ENCODE measurements around the gene S100A9.

S100A9 gene

GRCh38 chr1:153358691-153358975 is 979 bp downstream of the S100A9 start:
- no peak overlapping the region for H3K4me3 ChIP-seq (ENCODE audit: low read length)

DNA sequence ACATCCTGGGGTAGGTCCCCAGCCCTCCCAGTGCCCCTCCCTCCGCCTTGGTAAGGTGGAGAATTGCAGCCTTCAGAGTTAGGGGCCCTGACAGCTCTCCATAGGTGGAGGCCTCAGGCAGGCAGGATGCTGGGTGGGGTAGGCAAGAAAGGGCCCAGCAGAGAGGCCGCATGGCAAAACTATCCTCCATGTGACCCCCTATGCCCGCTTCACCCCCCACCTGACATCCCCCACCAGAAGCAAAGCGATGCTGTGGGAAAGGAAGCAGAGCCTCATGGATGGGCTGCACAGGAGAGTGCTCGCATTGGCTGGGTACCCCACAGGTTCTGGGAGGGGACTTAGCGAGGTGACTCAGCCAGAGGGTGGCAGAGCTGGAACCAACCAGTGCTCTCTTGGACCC is 1.6 kb downstream of the S100A9 start:
- no peaks in the 10 kb centered on the region for H3K27me3 ChIP-seq (ENCODE audit: control insufficient read depth, low read length)
- H3F3A ChIP-seq (ENCODE audit: control insufficient read depth, insufficient read depth), result no peaks in the 10 kb centered on the region
- H3K9me2 ChIP-seq (replicated peaks; ENCODE audit: control insufficient read depth, low read length), result no peaks in the 10 kb centered on the region
- H4K20me1 ChIP-seq (ENCODE audit: control insufficient read depth, insufficient read depth, low read depth, low read length), result no peaks in the 10 kb centered on the region; the same call in 1 of the 2 replicates
- H3K27ac ChIP-seq (ENCODE audit: low read depth, low read length), result no peak overlapping the region
- H3K36me3 ChIP-seq (ENCODE audit: control insufficient read depth, low read length), result no peaks in the 10 kb centered on the region
- H3K4me1 ChIP-seq (ENCODE audit: control insufficient read depth, low read length), result no peaks in the 10 kb centered on the region
- no peak overlapping the region for H3K4me2 ChIP-seq (ENCODE audit: low read length)
- H3K79me2 ChIP-seq (ENCODE audit: control insufficient read depth, low read length), result no peaks in the 10 kb centered on the region
- TF ChIP-seq CTCF (IDR thresholded peaks at IDR 0.05; ENCODE audit: low read depth, low read length, poor library complexity, severe bottlenecking) (no peak), EZH2phosphoT487 (IDR thresholded peaks at IDR 0.05; ENCODE audit: borderline replicate concordance, low read length) (no peak)
- H3K4me3 ChIP-seq (ENCODE audit: low read length), result no peak overlapping the region
- H3K9me3 ChIP-seq (ENCODE audit: control insufficient read depth, insufficient read depth, low read length), result no peaks in the 10 kb centered on the region

More at GRCh38 chr1:153358691-153358975, 979 bp downstream of the S100A9 start:
- Histone ChIP-seq H3F3A (ENCODE audit: control insufficient read depth, insufficient read depth) (no peaks in the 10 kb centered on the region), H3K36me3 (ENCODE audit: control insufficient read depth, low read length) (no peaks in the 10 kb centered on the region), H3K4me2 (ENCODE audit: low read length) (no peak overlapping the region), H3K27me3 (ENCODE audit: control insufficient read depth, low read length) (no peaks in the 10 kb centered on the region), H3K27ac (ENCODE audit: low read depth, low read length) (no peak overlapping the region), H3K79me2 (ENCODE audit: control insufficient read depth, low read length) (no peaks in the 10 kb centered on the region), H3K9me3 (ENCODE audit: control insufficient read depth, insufficient read depth, low read length) (no peaks in the 10 kb centered on the region), H3K9me2 (replicated peaks; ENCODE audit: control insufficient read depth, low read length) (no peaks in the 10 kb centered on the region), H3K4me1 (ENCODE audit: control insufficient read depth, low read length) (no peaks in the 10 kb centered on the region), H4K20me1 (ENCODE audit: control insufficient read depth, insufficient read depth, low read depth, low read length) (no peaks in the 10 kb centered on the region; the same call in 1 of the 2 replicates)
- TF ChIP-seq EZH2phosphoT487 (IDR thresholded peaks at IDR 0.05; ENCODE audit: borderline replicate concordance, low read length) (no peak), CTCF (IDR thresholded peaks at IDR 0.05; ENCODE audit: low read depth, low read length, poor library complexity, severe bottlenecking) (no peak)

DNA sequence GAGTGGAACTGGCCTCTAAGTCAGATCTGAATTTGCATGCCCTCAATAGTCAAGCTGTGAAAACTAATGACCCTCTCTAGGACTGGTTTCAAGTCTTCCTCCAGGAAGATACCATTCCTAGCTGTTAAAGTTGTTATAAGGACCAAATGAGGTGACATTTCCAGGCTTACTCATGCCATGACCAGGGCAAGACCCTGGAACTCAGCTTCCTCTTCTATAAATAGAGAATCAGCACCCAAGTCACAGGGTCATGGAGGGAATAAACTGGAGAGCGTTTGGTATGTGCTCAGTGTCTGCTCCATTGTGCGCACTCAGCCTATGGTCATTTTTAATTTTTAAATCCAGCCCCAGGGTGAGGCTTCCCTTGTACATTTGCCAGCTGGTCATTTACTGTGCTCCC is 2.5 kb downstream of the S100A9 start:
- Histone ChIP-seq H4K20me1 (ENCODE audit: control insufficient read depth, insufficient read depth, low read depth, low read length) (no peaks in the 10 kb centered on the region; the same call in 1 of the 2 replicates), H3K36me3 (ENCODE audit: control insufficient read depth, low read length) (no peaks in the 10 kb centered on the region), H3K4me2 (ENCODE audit: low read length) (no peak overlapping the region), H3K9me2 (replicated peaks; ENCODE audit: control insufficient read depth, low read length) (no peaks in the 10 kb centered on the region), H3K27ac (ENCODE audit: low read depth, low read length) (no peak overlapping the region), H3K27me3 (ENCODE audit: control insufficient read depth, low read length) (no peaks in the 10 kb centered on the region), H3K4me3 (ENCODE audit: low read length) (no peak overlapping the region), H3K79me2 (ENCODE audit: control insufficient read depth, low read length) (no peaks in the 10 kb centered on the region), H3F3A (ENCODE audit: control insufficient read depth, insufficient read depth) (no peaks in the 10 kb centered on the region), H3K9me3 (ENCODE audit: control insufficient read depth, insufficient read depth, low read length) (no peaks in the 10 kb centered on the region), H3K4me1 (ENCODE audit: control insufficient read depth, low read length) (no peaks in the 10 kb centered on the region)
- TF ChIP-seq EZH2phosphoT487 (IDR thresholded peaks at IDR 0.05; ENCODE audit: borderline replicate concordance, low read length), result no peak
- TF ChIP-seq CTCF (IDR thresholded peaks at IDR 0.05; ENCODE audit: low read depth, low read length, poor library complexity, severe bottlenecking), result no peak

Data from DOHH2 (cell line).